Vagina (tissue), 2 donors: ENCODE measurements around the gene ENTPD8.
"Not testable (repeated sequence)": the region's sequence is repeated elsewhere in the genome, so short reads cannot be mapped to it uniquely, and the experiment has no call there.

Experiments used
- CTCF ChIP-seq, 3 experiments: fragments of 450-650 bp in 2 of 3; fragments of 200-600 bp in 1 of 3; sonication (generic) in 1 of 3; IDR thresholded peaks; one replicate each; pipeline ENCODE4 v1.5.1; 2017 to 2019; ENCODE audit warnings: antibody characterized with exemption in 3 of 3, mild to moderate bottlenecking in 2 of 3, moderate library complexity in 2 of 3
- POLR2A ChIP-seq, 2 donors: fragments of 450-650 bp; IDR thresholded peaks; one replicate each; pipeline ENCODE4 v1.6.1; 2017; ENCODE audit warnings: antibody characterized with exemption in 2 of 2, mild to moderate bottlenecking in 2 of 2, moderate library complexity in 2 of 2
- POLR2AphosphoS5 ChIP-seq, 2 donors: sonication (generic); formaldehyde crosslinking; IDR thresholded peaks; one replicate each; pipeline ENCODE4 v1.9.0; 2017; ENCODE audit warnings: antibody characterized with exemption in 2 of 2, mild to moderate bottlenecking in 2 of 2, low read depth in 1 of 2; ENCODE audit not compliant: insufficient read depth in 1 of 2

GRCh38 chr9:137386507-137387113, 54.5 kb downstream of the ENTPD8 start:
- TF ChIP-seq CTCF (IDR thresholded peaks at IDR 0.05); POLR2A (IDR thresholded peaks at IDR 0.05); POLR2AphosphoS5 (IDR thresholded peaks at IDR 0.05; ENCODE audit: insufficient read depth in 1 of 2, low read depth in 1 of 2): not testable (repeated sequence)
